HCT116 (cell line): ENCODE measurements around the gene CRNN.

Experiments
- CEBPB ChIP-seq: IDR thresholded peaks from 2 replicates; pipeline ENCODE4 v1.6.1; 2012; ENCODE audit warnings: low read depth
- CTCF ChIP-seq, 3 experiments: fragments of 200-600 bp in 1 of 3; sonication (generic) in 1 of 3; IDR thresholded peaks in 2 of 3; conservative IDR thresholded peaks in 1 of 3; 2 replicates each; pipeline ENCODE4 v1.5.1; 2012 to 2017; ENCODE audit warnings: low read depth in 2 of 3, low read length in 2 of 3, antibody characterized with exemption in 1 of 3, borderline replicate concordance in 1 of 3, control low read depth in 1 of 3, mild to moderate bottlenecking in 1 of 3, mixed read lengths in 1 of 3, mixed run types in 1 of 3, moderate library complexity in 1 of 3; ENCODE audit not compliant: insufficient read depth in 1 of 3
- EGR1 ChIP-seq: IDR thresholded peaks from 2 replicates; pipeline ENCODE4 v1.6.1; 2012; ENCODE audit warnings: low read depth
- EZH2 ChIP-seq: fragments of 200-600 bp; sonication (generic); IDR thresholded peaks from 2 replicates; pipeline ENCODE4 v1.6.1; 2017; ENCODE audit warnings: antibody characterized with exemption, mixed run types
- JUND ChIP-seq: IDR thresholded peaks from 2 replicates; pipeline ENCODE4 v1.6.1; 2012
- MAX ChIP-seq: IDR thresholded peaks from 2 replicates; pipeline ENCODE4 v1.6.1; 2012
- POLR2A ChIP-seq: IDR thresholded peaks from 2 replicates; pipeline ENCODE4 v1.7.0; 2011; ENCODE audit warnings: borderline replicate concordance; ENCODE audit not compliant: insufficient read depth, insufficient read length; ENCODE audit errors: extremely low read depth
- POLR2AphosphoS5 ChIP-seq: IDR thresholded peaks from 2 replicates; pipeline ENCODE4 v1.6.1; 2011; ENCODE audit warnings: mild to moderate bottlenecking, low read depth, low read length, moderate library complexity
- RAD21 ChIP-seq: IDR thresholded peaks from 2 replicates; pipeline ENCODE4 v1.6.1; 2012; ENCODE audit warnings: low read depth, mild to moderate bottlenecking
- REST ChIP-seq: IDR thresholded peaks from 2 replicates; pipeline ENCODE4 v1.6.1; 2012; ENCODE audit warnings: low read depth
- SIN3A ChIP-seq: IDR thresholded peaks from 2 replicates; pipeline ENCODE4 v1.6.1; 2012; ENCODE audit warnings: low read depth
- YY1 ChIP-seq: IDR thresholded peaks from 2 replicates; pipeline ENCODE4 v1.6.1; 2011; ENCODE audit warnings: low read length, low read depth, moderate library complexity, mild to moderate bottlenecking; ENCODE audit not compliant: insufficient replicate concordance; ENCODE audit errors: extremely low read depth
- ZFX ChIP-seq: fragments of 450-650 bp; IDR thresholded peaks from 2 replicates; pipeline ENCODE4 v1.6.1; 2017

GRCh38 chr1:152397474-152397873, 16.6 kb downstream of the CRNN start:
- TF ChIP-seq JUND = no peak
- TF ChIP-seq POLR2A = no peak
- TF ChIP-seq CTCF (IDR thresholded peaks at IDR 0.05 in 2 of 3, conservative IDR thresholded peaks at IDR 0.05 in 1 of 3; ENCODE audit: borderline replicate concordance in 1 of 3, insufficient read depth in 1 of 3, low read depth in 2 of 3, low read length in 2 of 3) = peak; percentile 10 to 58 (median 52); a peak in 4 of 6 replicates
- no peak for TF ChIP-seq RAD21
- TF ChIP-seq EGR1 = no peak
- TF ChIP-seq POLR2AphosphoS5 = no peak
- no peak for TF ChIP-seq SIN3A
- no peak for TF ChIP-seq YY1
- TF ChIP-seq REST = no peak
- TF ChIP-seq EZH2 = no peak
- no peak for TF ChIP-seq CEBPB
- no peak for TF ChIP-seq ZFX
- TF ChIP-seq MAX = no peak
